ENCODE data around the gene FBH1.

DNA sequence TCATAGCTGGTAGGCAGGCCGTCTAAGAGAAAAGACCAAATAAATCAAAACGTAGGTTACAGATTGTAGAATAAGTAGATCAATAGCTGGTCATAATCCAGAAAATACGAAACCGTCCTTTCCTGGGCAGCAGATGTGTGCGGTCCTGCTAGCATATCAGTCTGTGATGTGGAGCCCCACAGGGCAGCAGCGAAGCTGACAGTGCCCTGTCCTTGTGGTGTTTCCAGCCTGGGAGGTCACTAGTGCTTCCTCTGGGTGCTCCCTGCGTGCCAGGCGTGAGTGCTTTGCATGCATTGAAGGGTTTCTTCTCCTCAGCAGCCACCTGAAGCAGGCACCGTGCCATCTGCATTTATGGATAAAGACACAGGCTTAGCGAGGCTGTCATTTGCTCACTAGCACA lies 45.6 kb downstream of the FBH1 start:
- TF ChIP-seq POLR2AphosphoS5 (IDR thresholded peaks at IDR 0.05; ENCODE audit: low read depth, low read length) (no peak), POLR2A (IDR thresholded peaks at IDR 0.05; ENCODE audit: low read depth, low read length) (no peak), POU2F2 (IDR thresholded peaks at IDR 0.05; ENCODE audit: low read depth, low read length) (no peak), TAF1 (IDR thresholded peaks at IDR 0.05; ENCODE audit: low read depth, low read length) (no peak), SPI1 (IDR thresholded peaks at IDR 0.05; ENCODE audit: low read depth, low read length) (no peak)

Data from GM12891 (cell line).